PC-3 (cell line): ENCODE measurements around the gene SCMH1. TPM values are rescaled to one million over a fixed set of nuclear protein-coding genes. Genes with fewer than 3 reads are reported as not detected.

Experiments
- ATAC-seq: fragments of 200-7000 bp; cut with Tn5 transposase; 2 replicates; pipeline ENCODE4 v1.9.1; 2020; ENCODE audit warnings: mild to moderate bottlenecking, moderate library complexity
- BruUV-seq: library from RNA; stranded (reverse); fragments of 400-500 nt; replicated peaks from 2 replicates; lab custom pipeline; 2021; lab: Mats Ljungman, UMichigan
- CTCF ChIA-PET: fragments of 300-600 bp; sonication (Branson Sonifier 250); formaldehyde crosslinking; loops from one replicate; lab custom pipeline; 2022; ENCODE audit warnings: antibody characterized with exemption; lab: Charles Lee
- POLR2A ChIA-PET: fragments of 300-600 bp; sonication (Branson Sonifier 250); formaldehyde crosslinking; loops from one replicate; lab custom pipeline; 2022; ENCODE audit warnings: antibody characterized with exemption; ENCODE audit not compliant: unreplicated experiment; lab: Charles Lee
- DNase-seq: peaks from one replicate; pipeline ENCODE4 v3.0.0-alpha.2; 2015
- H2AFZ ChIP-seq: fragments of 300-600 bp; sonication (generic); 2 replicates; pipeline ENCODE4 v1.6.0; 2016; ENCODE audit warnings: antibody characterized with exemption, low read length
- H3F3A ChIP-seq: fragments of 300-600 bp; sonication (generic); one replicate; pipeline ENCODE4 v1.6.0; 2017; ENCODE audit warnings: antibody characterized with exemption, low read length, control low read depth, mild to moderate bottlenecking; ENCODE audit not compliant: unreplicated experiment
- H3K27ac ChIP-seq: fragments of 300-600 bp; sonication (generic); 2 replicates; pipeline ENCODE4 v1.5.1; 2016; ENCODE audit warnings: mild to moderate bottlenecking, low read length
- H3K27me3 ChIP-seq: fragments of 300-600 bp; sonication (generic); 2 replicates; pipeline ENCODE4 v1.6.1; 2016; ENCODE audit warnings: low read length, mixed read lengths
- H3K36me3 ChIP-seq: fragments of 300-600 bp; sonication (generic); 2 replicates; pipeline ENCODE4 v1.6.1; 2016; ENCODE audit warnings: low read depth, mixed run types, low read length, mixed read lengths
- H3K4me1 ChIP-seq: fragments of 300-600 bp; sonication (generic); 2 replicates; pipeline ENCODE4 v1.5.1; 2016; ENCODE audit warnings: low read length; ENCODE audit not compliant: insufficient read depth
- H3K4me2 ChIP-seq: fragments of 300-600 bp; sonication (generic); 2 replicates; pipeline ENCODE4 v1.6.0; 2016; ENCODE audit warnings: low read length
- H3K4me3 ChIP-seq: fragments of 300-600 bp; sonication (generic); 2 replicates; pipeline ENCODE4 v1.5.1; 2016; ENCODE audit warnings: mild to moderate bottlenecking, low read length, mixed read lengths
- H3K79me2 ChIP-seq: fragments of 300-600 bp; sonication (generic); 2 replicates; pipeline ENCODE4 v1.6.1; 2017; ENCODE audit warnings: low read length, mixed read lengths
- H3K9ac ChIP-seq: fragments of 300-600 bp; sonication (generic); 2 replicates; pipeline ENCODE4 v1.6.0; 2016; ENCODE audit warnings: mild to moderate bottlenecking, low read length
- H3K9me2 ChIP-seq: fragments of 300-600 bp; sonication (generic); replicated peaks from 2 replicates; pipeline ENCODE4 v1.6.1; 2016; ENCODE audit warnings: mixed run types, low read length, mixed read lengths
- H3K9me3 ChIP-seq: fragments of 300-600 bp; sonication (generic); 2 replicates; pipeline ENCODE4 v1.6.1; 2016; ENCODE audit warnings: low read length, mixed read lengths
- H4K20me1 ChIP-seq: fragments of 300-600 bp; sonication (generic); 2 replicates; pipeline ENCODE4 v1.6.1; 2016; ENCODE audit warnings: low read length, mixed read lengths
- EZH2 ChIP-seq: fragments of 300-600 bp; sonication (generic); IDR thresholded peaks from one replicate; pipeline ENCODE4 v1.6.1; 2017; ENCODE audit warnings: antibody characterized with exemption, mild to moderate bottlenecking, low read length; ENCODE audit not compliant: unreplicated experiment
- EZH2phosphoT487 ChIP-seq: fragments of 300-600 bp; sonication (generic); IDR thresholded peaks from 2 replicates; pipeline ENCODE4 v1.6.1; 2018; ENCODE audit warnings: mild to moderate bottlenecking, antibody characterized with exemption, low read length, borderline replicate concordance
- intact Hi-C: fragments of 100-400 bp; cut with micrococcal nuclease; formaldehyde crosslinking; loops from 2 replicates; pipeline ENCODE4 v1.9.0; 2023
- total RNA-seq: library from RNA; depleted of rRNA; stranded (reverse); fragments of >200 nt; gene quantifications from 2 replicates; pipeline ENCODE4 v1.2.3, GENCODE V29; 2014
- TF ChIP-seq, protein P1 (sequence below): fragments of 300-600 bp; sonication (generic); conservative IDR thresholded peaks from 2 replicates; pipeline ENCODE4 v1.5.1; 2017; ENCODE audit warnings: antibody characterized with exemption, low read depth, mild to moderate bottlenecking, low read length

Gene SCMH1
- total RNA-seq, 1 experiment from 2014 or later: 33.6 TPM

- Histone ChIP-seq H3K27ac (no peak overlapping the region), H3K4me2 (no peak overlapping the region), H3K9me3 (no peaks in the 10 kb centered on the region), H3K4me1 (peaks cover 18% of the 10 kb centered on the region), H3K9ac (no peak overlapping the region), H3F3A (peaks cover 11% of the 10 kb centered on the region), H3K9me2 (no peaks in the 10 kb centered on the region), H4K20me1 (0 out of 2 replicates have a peak, but pooled peaks cover 7% of the 10 kb centered on the region), H3K79me2 (peaks cover 20% of the 10 kb centered on the region), H3K27me3 (no peaks in the 10 kb centered on the region), H3K36me3 (peaks cover 80% of the 10 kb centered on the region), H3K4me3 (no peak overlapping the region), H2AFZ (no peak overlapping the region)
- TF ChIP-seq EZH2 (no peak), EZH2phosphoT487 (no peak)
- TF ChIP-seq, protein P1, sequence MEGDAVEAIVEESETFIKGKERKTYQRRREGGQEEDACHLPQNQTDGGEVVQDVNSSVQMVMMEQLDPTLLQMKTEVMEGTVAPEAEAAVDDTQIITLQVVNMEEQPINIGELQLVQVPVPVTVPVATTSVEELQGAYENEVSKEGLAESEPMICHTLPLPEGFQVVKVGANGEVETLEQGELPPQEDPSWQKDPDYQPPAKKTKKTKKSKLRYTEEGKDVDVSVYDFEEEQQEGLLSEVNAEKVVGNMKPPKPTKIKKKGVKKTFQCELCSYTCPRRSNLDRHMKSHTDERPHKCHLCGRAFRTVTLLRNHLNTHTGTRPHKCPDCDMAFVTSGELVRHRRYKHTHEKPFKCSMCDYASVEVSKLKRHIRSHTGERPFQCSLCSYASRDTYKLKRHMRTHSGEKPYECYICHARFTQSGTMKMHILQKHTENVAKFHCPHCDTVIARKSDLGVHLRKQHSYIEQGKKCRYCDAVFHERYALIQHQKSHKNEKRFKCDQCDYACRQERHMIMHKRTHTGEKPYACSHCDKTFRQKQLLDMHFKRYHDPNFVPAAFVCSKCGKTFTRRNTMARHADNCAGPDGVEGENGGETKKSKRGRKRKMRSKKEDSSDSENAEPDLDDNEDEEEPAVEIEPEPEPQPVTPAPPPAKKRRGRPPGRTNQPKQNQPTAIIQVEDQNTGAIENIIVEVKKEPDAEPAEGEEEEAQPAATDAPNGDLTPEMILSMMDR: no peak
- POLR2A ChIA-PET: no interaction called here
- CTCF ChIA-PET: interaction anchor here (0.7 kb wide), 1 partner anchor 74 kb away, joined by 8 read pairs; no protein-coding TSS in a partner anchor
- BruUV-seq: no TSS peak
- ATAC-seq (no peak), DNase-seq (no peak)
- intact Hi-C loops: no loop called here
Measured at GRCh38 chr1:40998668-40999067, 243.4 kb downstream of the SCMH1 start.

GRCh38 chr1:40997096-40997495 lies 245.0 kb downstream of the SCMH1 start:
- H3K79me2 ChIP-seq: peaks cover 27% of the 10 kb centered on the region
- H3K4me1 ChIP-seq: peaks cover 4% of the 10 kb centered on the region; the same call in 1 of the 2 replicates
- DNase-seq (no peak), ATAC-seq (no peak)
- BruUV-seq: no TSS peak
- no peak overlapping the region for H3K9ac ChIP-seq
- H3K4me2 ChIP-seq: no peak overlapping the region
- H3K36me3 ChIP-seq: peaks cover 81% of the 10 kb centered on the region
- intact Hi-C loops: no loop called here
- TF ChIP-seq EZH2phosphoT487 (no peak), EZH2 (no peak)
- TF ChIP-seq, protein P1: no peak
- no peak overlapping the region for H3K27ac ChIP-seq
- no peaks in the 10 kb centered on the region for H3K27me3 ChIP-seq
- no peak overlapping the region for H3K4me3 ChIP-seq
- no peaks in the 10 kb centered on the region for H3K9me2 ChIP-seq
- CTCF ChIA-PET: interaction anchor here (0.6 kb wide), 1 partner anchor 51 kb away, joined by 3 read pairs; no protein-coding TSS in a partner anchor
- no peaks in the 10 kb centered on the region for H3K9me3 ChIP-seq
- H2AFZ ChIP-seq: no peak overlapping the region
- POLR2A ChIA-PET: no interaction called here
- H3F3A ChIP-seq: no peaks in the 10 kb centered on the region
- H4K20me1 ChIP-seq: no peaks in the 10 kb centered on the region

DNA sequence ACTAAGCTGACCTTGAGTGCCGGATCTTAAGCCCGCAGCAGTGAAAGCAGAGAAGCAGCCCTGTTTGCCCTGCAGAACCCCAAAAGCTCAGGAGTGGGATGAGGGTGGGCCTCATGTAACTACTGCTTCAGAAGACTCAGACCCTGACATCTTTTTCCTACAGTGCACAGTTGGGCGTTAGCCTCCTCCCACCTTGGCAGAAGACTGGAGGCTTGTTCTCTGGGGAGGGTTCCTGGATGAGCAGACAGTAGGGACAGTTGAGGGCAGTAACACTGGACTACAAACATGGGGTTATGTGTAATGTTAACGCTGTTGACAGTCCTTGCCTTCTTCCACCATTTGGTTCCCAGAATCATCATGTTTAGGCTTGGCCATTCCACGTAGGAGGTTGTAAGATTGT lies 253.0 kb downstream of the SCMH1 start:
- Histone ChIP-seq H3F3A (no peaks in the 10 kb centered on the region), H3K9ac (no peak overlapping the region), H3K79me2 (peaks cover 54% of the 10 kb centered on the region), H3K27me3 (no peaks in the 10 kb centered on the region), H3K9me2 (no peaks in the 10 kb centered on the region), H2AFZ (no peak overlapping the region), H3K9me3 (no peaks in the 10 kb centered on the region), H4K20me1 (peaks cover 11% of the 10 kb centered on the region), H3K4me2 (no peak overlapping the region), H3K27ac (no peak overlapping the region), H3K36me3 (peaks cover 92% of the 10 kb centered on the region), H3K4me1 (no peaks in the 10 kb centered on the region), H3K4me3 (no peak overlapping the region)
- DNase-seq (no peak), ATAC-seq (no peak)
- intact Hi-C loops: no loop called here
- TF ChIP-seq EZH2: no peak
- BruUV-seq: no TSS peak
- POLR2A ChIA-PET: no interaction called here
- CTCF ChIA-PET: no interaction called here
